ENCODE data around the gene PNN. TPM values are rescaled to one million over a fixed set of nuclear protein-coding genes. Genes with fewer than 3 reads are reported as not detected.
"Not testable (repeated sequence)": the region's sequence is repeated elsewhere in the genome, so short reads cannot be mapped to it uniquely, and the experiment has no call there.

Gene PNN
- total RNA-seq = 102 and 109 TPM in 2 replicates

DNA sequence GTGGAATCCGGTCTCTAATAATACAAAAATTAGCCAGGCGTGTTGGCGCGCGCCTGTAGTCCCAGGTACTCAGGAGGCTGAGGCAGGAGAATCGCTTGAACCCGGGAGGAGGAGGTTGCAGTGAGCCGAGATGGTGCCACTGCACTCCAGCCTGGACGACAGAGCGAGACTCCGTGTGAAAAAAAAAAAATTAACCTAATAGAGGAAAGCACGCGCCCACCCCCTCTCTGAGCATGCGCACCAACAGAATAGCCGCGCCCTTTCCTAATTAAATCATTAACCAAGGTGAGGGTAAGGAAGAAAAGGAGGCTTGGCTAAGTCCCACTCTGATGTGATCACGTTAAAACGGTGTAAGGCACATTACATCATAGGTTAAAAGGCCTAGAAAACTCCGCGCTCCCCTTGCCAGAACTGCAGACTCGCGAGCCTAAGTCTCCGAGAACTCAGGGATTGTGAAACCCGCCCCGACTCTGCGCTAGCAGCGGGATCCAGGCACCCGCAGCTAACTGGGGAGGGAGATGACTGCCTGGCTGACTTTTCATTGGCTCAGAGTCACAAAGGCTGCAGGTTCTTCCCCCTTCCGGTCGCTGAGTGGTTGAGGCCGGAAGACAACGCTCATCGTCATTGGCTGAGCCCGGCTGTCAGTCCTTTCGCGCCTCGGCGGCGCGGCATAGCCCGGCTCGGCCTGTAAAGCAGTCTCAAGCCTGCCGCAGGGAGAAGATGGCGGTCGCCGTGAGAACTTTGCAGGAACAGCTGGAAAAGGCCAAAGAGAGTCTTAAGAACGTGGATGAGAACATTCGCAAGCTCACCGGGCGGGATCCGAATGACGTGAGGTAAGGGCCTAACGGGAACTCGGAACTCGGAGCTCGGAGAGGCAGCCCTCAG, at the start of gene PNN:
Gene PNN, plus strand, starts transcription at position 695 of the 885 bp plus-strand sequence. Its CDS starts 26 bp downstream, at position 721.
- ATAC-seq (ENCODE audit: low read depth) = peak; percentile 82
- Mint-ChIP-seq H3K27ac (peak within 1 kb of the TSS; percentile 99), H3K4me1 (peaks cover 41% of the 10 kb centered on the region), H3K27me3 (no peaks in the 10 kb centered on the region), H3K4me3 (peak within 1 kb of the TSS; percentile 99), H3K36me3 (ENCODE audit: low read depth) (peaks cover 40% of the 10 kb centered on the region), H3K9me3 (no peaks in the 10 kb centered on the region)
- POLR2A ChIA-PET = interaction anchor here (0.6 to 2.4 kb wide), 15 partner anchors 9 to 260 kb away, joined by 3 to 45 read pairs (median 4); partner anchors contain the start of genes FBXO33, GEMIN2 and SEC23A
- peak; percentile 87 for DNase-seq
- CTCF ChIA-PET = no interaction called here
- intact Hi-C loops (cut with micrococcal nuclease) = loop anchor here (1.0 kb wide), 5 partner anchors 61 to 257 kb away; partner anchors contain the start of genes FBXO33, GEMIN2 and SEC23A
- TF ChIP-seq, protein P1, sequence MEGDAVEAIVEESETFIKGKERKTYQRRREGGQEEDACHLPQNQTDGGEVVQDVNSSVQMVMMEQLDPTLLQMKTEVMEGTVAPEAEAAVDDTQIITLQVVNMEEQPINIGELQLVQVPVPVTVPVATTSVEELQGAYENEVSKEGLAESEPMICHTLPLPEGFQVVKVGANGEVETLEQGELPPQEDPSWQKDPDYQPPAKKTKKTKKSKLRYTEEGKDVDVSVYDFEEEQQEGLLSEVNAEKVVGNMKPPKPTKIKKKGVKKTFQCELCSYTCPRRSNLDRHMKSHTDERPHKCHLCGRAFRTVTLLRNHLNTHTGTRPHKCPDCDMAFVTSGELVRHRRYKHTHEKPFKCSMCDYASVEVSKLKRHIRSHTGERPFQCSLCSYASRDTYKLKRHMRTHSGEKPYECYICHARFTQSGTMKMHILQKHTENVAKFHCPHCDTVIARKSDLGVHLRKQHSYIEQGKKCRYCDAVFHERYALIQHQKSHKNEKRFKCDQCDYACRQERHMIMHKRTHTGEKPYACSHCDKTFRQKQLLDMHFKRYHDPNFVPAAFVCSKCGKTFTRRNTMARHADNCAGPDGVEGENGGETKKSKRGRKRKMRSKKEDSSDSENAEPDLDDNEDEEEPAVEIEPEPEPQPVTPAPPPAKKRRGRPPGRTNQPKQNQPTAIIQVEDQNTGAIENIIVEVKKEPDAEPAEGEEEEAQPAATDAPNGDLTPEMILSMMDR (IDR thresholded peaks at IDR 0.05) = no peak

DNA sequence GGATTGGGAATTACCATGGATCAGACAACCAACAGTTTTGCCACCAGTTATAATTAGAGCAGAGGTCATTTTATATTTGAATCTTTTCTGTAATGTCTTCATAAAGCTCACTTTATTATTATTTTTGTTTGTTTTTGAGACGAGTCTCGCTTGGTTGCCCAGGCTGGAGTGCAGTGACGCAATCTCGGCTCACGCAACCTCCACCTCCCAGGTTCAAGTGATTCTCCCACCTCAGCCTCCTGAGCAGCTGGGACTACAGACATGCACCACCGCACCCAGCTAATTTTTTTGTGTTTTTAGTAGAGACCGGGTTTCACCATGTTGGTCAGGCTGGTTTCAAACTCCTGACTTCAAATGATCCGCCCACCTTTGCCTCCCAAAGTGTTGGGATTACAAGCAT, 37.2 kb upstream of the PNN start:
- ATAC-seq (ENCODE audit: low read depth); DNase-seq; H3K9me3 Mint-ChIP-seq; H3K4me3 Mint-ChIP-seq; H3K27ac Mint-ChIP-seq; intact Hi-C loops (cut with micrococcal nuclease); POLR2A ChIA-PET; CTCF ChIA-PET; H3K27me3 Mint-ChIP-seq: not testable (repeated sequence)
- Mint-ChIP-seq H3K4me1 (peaks cover 11% of the 10 kb centered on the region), H3K36me3 (ENCODE audit: low read depth) (peaks cover 56% of the 10 kb centered on the region)

DNA sequence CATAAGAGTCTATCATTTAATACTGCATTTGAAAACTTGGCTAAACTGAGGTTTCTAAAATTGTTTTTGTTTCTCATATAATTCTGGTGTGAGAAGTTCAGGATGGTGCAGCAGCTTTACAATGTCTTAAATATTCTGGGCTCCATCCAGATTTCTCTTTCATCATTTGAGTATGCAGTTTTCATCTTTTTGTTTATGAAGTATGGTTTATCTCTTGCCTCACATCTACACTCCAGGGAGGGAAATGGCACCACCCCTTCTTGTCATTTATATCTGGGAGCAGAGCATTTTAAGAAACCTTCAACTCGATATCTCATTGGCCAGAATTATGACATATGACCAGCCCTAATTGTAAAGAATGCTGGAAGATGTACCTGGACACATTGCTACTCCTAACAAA, 36.6 kb upstream of the PNN start:
- TF ChIP-seq, protein P1 (IDR thresholded peaks at IDR 0.05) = no peak

DNA sequence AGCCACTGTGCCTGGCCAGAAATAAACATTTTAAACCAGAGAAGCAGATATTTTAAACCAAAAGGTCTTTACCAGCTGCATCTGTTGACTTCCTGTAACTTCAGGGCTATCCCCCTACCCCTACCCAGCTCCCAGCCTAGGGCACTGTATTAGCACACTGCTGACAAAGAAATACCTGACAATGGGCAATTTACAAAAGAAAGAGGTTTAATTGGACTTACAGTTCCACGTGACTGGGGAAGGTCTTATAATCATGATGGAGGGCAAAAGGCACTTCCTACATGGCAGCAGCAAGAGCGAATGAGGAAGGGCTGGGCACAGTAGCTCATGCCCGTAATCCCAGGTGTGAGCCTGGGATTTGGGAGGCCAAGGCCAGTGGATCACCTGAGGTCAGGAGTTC, 34.9 kb upstream of the PNN start:
- peak overlapping the region; percentile 26 for H3K27ac Mint-ChIP-seq
- peaks cover 41% of the 10 kb centered on the region for H3K36me3 Mint-ChIP-seq (ENCODE audit: low read depth)
- no peak overlapping the region for H3K4me3 Mint-ChIP-seq
- intact Hi-C loops (cut with micrococcal nuclease) = no loop called here
- ChIA-PET POLR2A (interaction anchor here (0.7 kb wide), 1 partner anchor 15 kb away, joined by 6 read pairs; no protein-coding TSS in a partner anchor), CTCF (no interaction called here)
- TF ChIP-seq, protein P1 (IDR thresholded peaks at IDR 0.05) = no peak
- peaks cover 14% of the 10 kb centered on the region for H3K4me1 Mint-ChIP-seq
- no peaks in the 10 kb centered on the region for H3K27me3 Mint-ChIP-seq
- ATAC-seq (ENCODE audit: low read depth) = no peak
- DNase-seq = no peak
- H3K9me3 Mint-ChIP-seq = peaks cover 3% of the 10 kb centered on the region

More for the DNA sequence above, 36.6 kb upstream of the PNN start:
- intact Hi-C loops (cut with micrococcal nuclease) = no loop called here
- no peak for ATAC-seq (ENCODE audit: low read depth)
- H3K36me3 Mint-ChIP-seq (ENCODE audit: low read depth) = peaks cover 57% of the 10 kb centered on the region
- no peak for DNase-seq
- POLR2A ChIA-PET = no interaction called here
- H3K27ac Mint-ChIP-seq = no peak overlapping the region
- H3K9me3 Mint-ChIP-seq = peaks cover 3% of the 10 kb centered on the region
- no peaks in the 10 kb centered on the region for H3K27me3 Mint-ChIP-seq
- peaks cover 14% of the 10 kb centered on the region for H3K4me1 Mint-ChIP-seq
- no peak overlapping the region for H3K4me3 Mint-ChIP-seq
- CTCF ChIA-PET = no interaction called here

DNA sequence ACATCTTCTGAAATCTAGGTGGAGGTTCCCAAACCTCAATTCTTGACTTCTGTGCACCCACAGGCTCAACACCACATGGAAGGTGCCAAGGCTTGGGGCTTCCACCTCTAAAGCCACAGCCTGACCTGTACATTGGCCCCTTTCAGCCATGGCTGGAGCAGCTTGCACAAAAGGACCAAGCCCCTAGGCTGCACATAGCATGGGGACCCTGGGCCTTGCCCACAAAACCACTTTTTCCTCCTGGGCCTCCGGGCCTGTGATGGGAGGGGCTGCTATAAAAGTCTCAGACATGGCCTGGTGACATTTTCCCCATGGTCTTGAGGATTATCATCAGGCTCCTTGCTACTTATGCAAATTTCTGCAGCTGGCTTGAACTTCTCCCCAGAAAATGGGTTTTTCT, 33.4 kb upstream of the PNN start:
- Mint-ChIP-seq H3K36me3 (ENCODE audit: low read depth) (peaks cover 31% of the 10 kb centered on the region), H3K4me1 (peaks cover 14% of the 10 kb centered on the region)
- H3K27ac Mint-ChIP-seq; H3K27me3 Mint-ChIP-seq; intact Hi-C loops (cut with micrococcal nuclease); H3K9me3 Mint-ChIP-seq; H3K4me3 Mint-ChIP-seq; ATAC-seq (ENCODE audit: low read depth); CTCF ChIA-PET; DNase-seq: not testable (repeated sequence)
- POLR2A ChIA-PET = interaction anchor here (0.7 kb wide), 1 partner anchor 29 kb away, joined by 4 read pairs; no protein-coding TSS in a partner anchor

DNA sequence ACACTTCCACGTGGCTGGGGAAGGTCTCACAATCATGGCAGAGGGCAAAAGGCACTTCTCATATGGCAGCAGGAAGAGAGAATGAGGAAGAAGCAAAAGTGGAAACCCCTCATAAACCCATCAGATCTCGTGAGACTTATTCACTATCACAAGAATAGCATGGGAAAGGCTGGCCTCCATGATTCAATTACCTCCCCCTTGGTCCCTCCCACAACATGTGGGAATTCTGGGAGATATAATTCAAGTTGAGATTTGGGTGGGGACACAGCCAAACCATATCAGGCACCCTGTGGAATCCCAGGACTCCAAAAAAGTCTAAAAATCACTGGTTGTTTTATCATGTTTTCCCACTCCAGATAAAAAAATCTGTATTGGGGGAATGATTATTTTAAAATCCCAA, 31.8 kb upstream of the PNN start:
- peaks cover 14% of the 10 kb centered on the region for H3K4me1 Mint-ChIP-seq
- ATAC-seq (ENCODE audit: low read depth); H3K27ac Mint-ChIP-seq; POLR2A ChIA-PET; H3K9me3 Mint-ChIP-seq; CTCF ChIA-PET; DNase-seq; intact Hi-C loops (cut with micrococcal nuclease); H3K4me3 Mint-ChIP-seq; H3K27me3 Mint-ChIP-seq: not testable (repeated sequence)
- H3K36me3 Mint-ChIP-seq (ENCODE audit: low read depth) = peaks cover 30% of the 10 kb centered on the region

Data from activated B cell treated with CpG ODN at 0.5 μM for 24 hours (primary cell).